ENCODE results near the gene BATF2. TPM values are rescaled to one million over a fixed set of nuclear protein-coding genes. Genes with fewer than 3 reads are reported as not detected.

Gene BATF2
- total and polyA plus RNA-seq, 9 of the 15 experiments (the other 6 are each of a cell fraction or from before 2014, with no cell fraction given), result 1.7 to 8.9 (median 6.4) TPM

DNA sequence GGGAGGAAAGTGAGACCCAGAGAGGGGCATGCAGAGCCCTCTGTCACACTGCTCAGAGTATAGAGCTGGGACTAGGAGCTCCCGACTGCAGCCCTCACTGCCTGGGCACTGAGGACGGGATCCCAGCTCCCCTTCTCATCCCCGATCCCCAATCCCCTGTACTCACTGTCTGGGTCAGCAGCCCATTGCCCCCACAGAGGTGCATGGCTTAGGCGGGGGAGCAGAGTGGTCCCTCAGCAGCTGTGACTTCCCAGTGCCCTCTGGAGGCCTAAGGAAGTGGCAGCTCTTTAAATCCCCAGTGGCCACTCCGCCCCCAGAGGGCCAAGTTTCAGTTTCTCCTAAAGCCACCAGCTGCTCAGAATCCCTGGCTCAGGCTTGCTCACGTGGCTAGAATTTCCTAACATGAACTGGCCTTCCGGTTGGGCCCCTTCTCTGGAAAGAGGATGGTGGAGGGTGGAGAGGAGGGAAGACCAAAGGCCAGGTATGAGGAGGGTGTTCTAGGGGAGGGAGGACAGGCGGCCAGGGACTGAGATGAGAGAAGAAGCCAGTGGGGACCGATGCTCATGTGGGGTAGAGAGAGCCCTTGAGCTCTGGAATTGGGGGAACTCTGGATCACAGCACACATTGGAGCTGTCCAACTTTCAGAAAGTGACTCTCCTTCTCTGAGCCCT, at the start of gene BATF2 (continued):
- TF ChIP-seq JUND (IDR thresholded peaks at IDR 0.05; ENCODE audit: borderline replicate concordance, low read depth, low read length), result no peak
- peak; percentile 9; the same call in 2 of the 3 replicates for TF ChIP-seq JUND (tag; IDR thresholded peaks at IDR 0.05; ENCODE audit: borderline replicate concordance, low read depth, low read length)
- TF ChIP-seq, protein P1, sequence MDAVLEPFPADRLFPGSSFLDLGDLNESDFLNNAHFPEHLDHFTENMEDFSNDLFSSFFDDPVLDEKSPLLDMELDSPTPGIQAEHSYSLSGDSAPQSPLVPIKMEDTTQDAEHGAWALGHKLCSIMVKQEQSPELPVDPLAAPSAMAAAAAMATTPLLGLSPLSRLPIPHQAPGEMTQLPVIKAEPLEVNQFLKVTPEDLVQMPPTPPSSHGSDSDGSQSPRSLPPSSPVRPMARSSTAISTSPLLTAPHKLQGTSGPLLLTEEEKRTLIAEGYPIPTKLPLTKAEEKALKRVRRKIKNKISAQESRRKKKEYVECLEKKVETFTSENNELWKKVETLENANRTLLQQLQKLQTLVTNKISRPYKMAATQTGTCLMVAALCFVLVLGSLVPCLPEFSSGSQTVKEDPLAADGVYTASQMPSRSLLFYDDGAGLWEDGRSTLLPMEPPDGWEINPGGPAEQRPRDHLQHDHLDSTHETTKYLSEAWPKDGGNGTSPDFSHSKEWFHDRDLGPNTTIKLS (IDR thresholded peaks at IDR 0.05; ENCODE audit: borderline replicate concordance, low read depth), result peak; percentile 63; the same call in 1 of the 2 replicates
- no peak for TF ChIP-seq POLR2H (tag; IDR thresholded peaks at IDR 0.05; ENCODE audit: low read depth)
- TF ChIP-seq, protein P2, sequence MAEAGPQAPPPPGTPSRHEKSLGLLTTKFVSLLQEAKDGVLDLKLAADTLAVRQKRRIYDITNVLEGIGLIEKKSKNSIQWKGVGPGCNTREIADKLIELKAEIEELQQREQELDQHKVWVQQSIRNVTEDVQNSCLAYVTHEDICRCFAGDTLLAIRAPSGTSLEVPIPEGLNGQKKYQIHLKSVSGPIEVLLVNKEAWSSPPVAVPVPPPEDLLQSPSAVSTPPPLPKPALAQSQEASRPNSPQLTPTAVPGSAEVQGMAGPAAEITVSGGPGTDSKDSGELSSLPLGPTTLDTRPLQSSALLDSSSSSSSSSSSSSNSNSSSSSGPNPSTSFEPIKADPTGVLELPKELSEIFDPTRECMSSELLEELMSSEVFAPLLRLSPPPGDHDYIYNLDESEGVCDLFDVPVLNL (CRISPR knock-in tag; IDR thresholded peaks at IDR 0.05; ENCODE audit: low read depth), result 0 out of 2 replicates have a peak, but pooled peaks have one; percentile 24
- 0 out of 2 replicates have a peak, but pooled peaks have one; percentile 52 for TF ChIP-seq GATAD2A (IDR thresholded peaks at IDR 0.05)
- TF ChIP-seq, protein P3, sequence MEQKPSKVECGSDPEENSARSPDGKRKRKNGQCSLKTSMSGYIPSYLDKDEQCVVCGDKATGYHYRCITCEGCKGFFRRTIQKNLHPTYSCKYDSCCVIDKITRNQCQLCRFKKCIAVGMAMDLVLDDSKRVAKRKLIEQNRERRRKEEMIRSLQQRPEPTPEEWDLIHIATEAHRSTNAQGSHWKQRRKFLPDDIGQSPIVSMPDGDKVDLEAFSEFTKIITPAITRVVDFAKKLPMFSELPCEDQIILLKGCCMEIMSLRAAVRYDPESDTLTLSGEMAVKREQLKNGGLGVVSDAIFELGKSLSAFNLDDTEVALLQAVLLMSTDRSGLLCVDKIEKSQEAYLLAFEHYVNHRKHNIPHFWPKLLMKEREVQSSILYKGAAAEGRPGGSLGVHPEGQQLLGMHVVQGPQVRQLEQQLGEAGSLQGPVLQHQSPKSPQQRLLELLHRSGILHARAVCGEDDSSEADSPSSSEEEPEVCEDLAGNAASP (IDR thresholded peaks at IDR 0.05), result no peak
- TF ChIP-seq PTBP1 (IDR thresholded peaks at IDR 0.05; ENCODE audit: low read depth, low read length), result no peak
- no peak for TF ChIP-seq RFX5 (IDR thresholded peaks at IDR 0.05; ENCODE audit: low read depth, low read length)
- peak; percentile 62 for TF ChIP-seq POLR2A (conservative IDR thresholded peaks at IDR 0.05)
- TF ChIP-seq, protein P4, sequence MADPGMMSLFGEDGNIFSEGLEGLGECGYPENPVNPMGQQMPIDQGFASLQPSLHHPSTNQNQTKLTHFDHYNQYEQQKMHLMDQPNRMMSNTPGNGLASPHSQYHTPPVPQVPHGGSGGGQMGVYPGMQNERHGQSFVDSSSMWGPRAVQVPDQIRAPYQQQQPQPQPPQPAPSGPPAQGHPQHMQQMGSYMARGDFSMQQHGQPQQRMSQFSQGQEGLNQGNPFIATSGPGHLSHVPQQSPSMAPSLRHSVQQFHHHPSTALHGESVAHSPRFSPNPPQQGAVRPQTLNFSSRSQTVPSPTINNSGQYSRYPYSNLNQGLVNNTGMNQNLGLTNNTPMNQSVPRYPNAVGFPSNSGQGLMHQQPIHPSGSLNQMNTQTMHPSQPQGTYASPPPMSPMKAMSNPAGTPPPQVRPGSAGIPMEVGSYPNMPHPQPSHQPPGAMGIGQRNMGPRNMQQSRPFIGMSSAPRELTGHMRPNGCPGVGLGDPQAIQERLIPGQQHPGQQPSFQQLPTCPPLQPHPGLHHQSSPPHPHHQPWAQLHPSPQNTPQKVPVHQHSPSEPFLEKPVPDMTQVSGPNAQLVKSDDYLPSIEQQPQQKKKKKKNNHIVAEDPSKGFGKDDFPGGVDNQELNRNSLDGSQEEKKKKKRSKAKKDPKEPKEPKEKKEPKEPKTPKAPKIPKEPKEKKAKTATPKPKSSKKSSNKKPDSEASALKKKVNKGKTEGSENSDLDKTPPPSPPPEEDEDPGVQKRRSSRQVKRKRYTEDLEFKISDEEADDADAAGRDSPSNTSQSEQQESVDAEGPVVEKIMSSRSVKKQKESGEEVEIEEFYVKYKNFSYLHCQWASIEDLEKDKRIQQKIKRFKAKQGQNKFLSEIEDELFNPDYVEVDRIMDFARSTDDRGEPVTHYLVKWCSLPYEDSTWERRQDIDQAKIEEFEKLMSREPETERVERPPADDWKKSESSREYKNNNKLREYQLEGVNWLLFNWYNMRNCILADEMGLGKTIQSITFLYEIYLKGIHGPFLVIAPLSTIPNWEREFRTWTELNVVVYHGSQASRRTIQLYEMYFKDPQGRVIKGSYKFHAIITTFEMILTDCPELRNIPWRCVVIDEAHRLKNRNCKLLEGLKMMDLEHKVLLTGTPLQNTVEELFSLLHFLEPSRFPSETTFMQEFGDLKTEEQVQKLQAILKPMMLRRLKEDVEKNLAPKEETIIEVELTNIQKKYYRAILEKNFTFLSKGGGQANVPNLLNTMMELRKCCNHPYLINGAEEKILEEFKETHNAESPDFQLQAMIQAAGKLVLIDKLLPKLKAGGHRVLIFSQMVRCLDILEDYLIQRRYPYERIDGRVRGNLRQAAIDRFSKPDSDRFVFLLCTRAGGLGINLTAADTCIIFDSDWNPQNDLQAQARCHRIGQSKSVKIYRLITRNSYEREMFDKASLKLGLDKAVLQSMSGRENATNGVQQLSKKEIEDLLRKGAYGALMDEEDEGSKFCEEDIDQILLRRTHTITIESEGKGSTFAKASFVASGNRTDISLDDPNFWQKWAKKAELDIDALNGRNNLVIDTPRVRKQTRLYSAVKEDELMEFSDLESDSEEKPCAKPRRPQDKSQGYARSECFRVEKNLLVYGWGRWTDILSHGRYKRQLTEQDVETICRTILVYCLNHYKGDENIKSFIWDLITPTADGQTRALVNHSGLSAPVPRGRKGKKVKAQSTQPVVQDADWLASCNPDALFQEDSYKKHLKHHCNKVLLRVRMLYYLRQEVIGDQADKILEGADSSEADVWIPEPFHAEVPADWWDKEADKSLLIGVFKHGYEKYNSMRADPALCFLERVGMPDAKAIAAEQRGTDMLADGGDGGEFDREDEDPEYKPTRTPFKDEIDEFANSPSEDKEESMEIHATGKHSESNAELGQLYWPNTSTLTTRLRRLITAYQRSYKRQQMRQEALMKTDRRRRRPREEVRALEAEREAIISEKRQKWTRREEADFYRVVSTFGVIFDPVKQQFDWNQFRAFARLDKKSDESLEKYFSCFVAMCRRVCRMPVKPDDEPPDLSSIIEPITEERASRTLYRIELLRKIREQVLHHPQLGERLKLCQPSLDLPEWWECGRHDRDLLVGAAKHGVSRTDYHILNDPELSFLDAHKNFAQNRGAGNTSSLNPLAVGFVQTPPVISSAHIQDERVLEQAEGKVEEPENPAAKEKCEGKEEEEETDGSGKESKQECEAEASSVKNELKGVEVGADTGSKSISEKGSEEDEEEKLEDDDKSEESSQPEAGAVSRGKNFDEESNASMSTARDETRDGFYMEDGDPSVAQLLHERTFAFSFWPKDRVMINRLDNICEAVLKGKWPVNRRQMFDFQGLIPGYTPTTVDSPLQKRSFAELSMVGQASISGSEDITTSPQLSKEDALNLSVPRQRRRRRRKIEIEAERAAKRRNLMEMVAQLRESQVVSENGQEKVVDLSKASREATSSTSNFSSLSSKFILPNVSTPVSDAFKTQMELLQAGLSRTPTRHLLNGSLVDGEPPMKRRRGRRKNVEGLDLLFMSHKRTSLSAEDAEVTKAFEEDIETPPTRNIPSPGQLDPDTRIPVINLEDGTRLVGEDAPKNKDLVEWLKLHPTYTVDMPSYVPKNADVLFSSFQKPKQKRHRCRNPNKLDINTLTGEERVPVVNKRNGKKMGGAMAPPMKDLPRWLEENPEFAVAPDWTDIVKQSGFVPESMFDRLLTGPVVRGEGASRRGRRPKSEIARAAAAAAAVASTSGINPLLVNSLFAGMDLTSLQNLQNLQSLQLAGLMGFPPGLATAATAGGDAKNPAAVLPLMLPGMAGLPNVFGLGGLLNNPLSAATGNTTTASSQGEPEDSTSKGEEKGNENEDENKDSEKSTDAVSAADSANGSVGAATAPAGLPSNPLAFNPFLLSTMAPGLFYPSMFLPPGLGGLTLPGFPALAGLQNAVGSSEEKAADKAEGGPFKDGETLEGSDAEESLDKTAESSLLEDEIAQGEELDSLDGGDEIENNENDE (IDR thresholded peaks at IDR 0.05; ENCODE audit: low read depth, low read length), result no peak
- TF ChIP-seq MAZ (CRISPR knock-in tag; conservative IDR thresholded peaks at IDR 0.05 in 1 of 2, IDR thresholded peaks at IDR 0.05 in 1 of 2), result peak; percentile 77
